GM12878 (cell line): Measurements from ENCODE around the gene CRYGN. TPM values are rescaled to one million over a fixed set of nuclear protein-coding genes. Genes with fewer than 3 reads are reported as not detected.

Source experiments
- ATAC-seq: fragments of 200-7000 bp; cut with Tn5 transposase; 3 replicates; pipeline ENCODE4 v1.9.1; 2020; ENCODE audit warnings: mild to moderate bottlenecking, moderate library complexity
- BruUV-seq: library from RNA; stranded (reverse); fragments of 400-500 nt; replicated peaks from 2 replicates; lab custom pipeline; 2021; lab: Mats Ljungman, UMichigan
- CTCF ChIA-PET: fragments of 300-600 bp; sonication (Branson Sonifier 250); formaldehyde crosslinking; extraction: SDS; loops from one replicate; lab custom pipeline; 2021; ENCODE audit warnings: inconsistent platforms; lab: Yijun Ruan, JAX
- POLR2A ChIA-PET: fragments of 350-600 bp; formaldehyde crosslinking; extraction: SDS; loops from one replicate; lab custom pipeline; 2021; ENCODE audit warnings: inconsistent platforms; lab: Charles Lee
- RAD21 ChIA-PET: fragments of 300-600 bp; sonication (Branson Sonifier 250); formaldehyde crosslinking; loops from one replicate; lab custom pipeline; 2023; ENCODE audit warnings: antibody characterized with exemption; ENCODE audit not compliant: unreplicated experiment; lab: Charles Lee
- SMC1A ChIA-PET: fragments of 300-600 bp; sonication (Branson Sonifier 250); formaldehyde crosslinking; loops from one replicate; lab custom pipeline; 2023; ENCODE audit not compliant: unreplicated experiment, uncharacterized antibody; lab: Charles Lee
- DNase-seq: peaks from one replicate; pipeline ENCODE4 v3.0.0-alpha.2; 2011; ENCODE audit warnings: low read depth, low spot score
- FAIRE-seq: peaks from 3 replicates; lab custom pipeline; 2011; peaks lifted over from hg19 to GRCh38; lab: Jason Lieb, UNC
- H2AFZ ChIP-seq: 2 replicates; pipeline ENCODE4 v1.6.0; 2011; ENCODE audit warnings: low read depth, low read length, control low read depth; ENCODE audit not compliant: control insufficient read depth
- H3K27ac ChIP-seq: 2 replicates; pipeline ENCODE4 v1.5.1; 2011; ENCODE audit warnings: control low read depth; ENCODE audit not compliant: control insufficient read depth, insufficient read depth
- H3K27me3 ChIP-seq, 2 experiments: replicated peaks in 1 of 2; 2 replicates each; pipeline versions ENCODE4 v1.6.0 to v1.6.1; 2011; ENCODE audit warnings: low read length in 1 of 2; ENCODE audit not compliant: control insufficient read depth in 2 of 2, insufficient read depth in 2 of 2
- H3K36me3 ChIP-seq, 2 experiments: 2 replicates each; pipeline ENCODE4 v1.5.1; 2011; ENCODE audit warnings: low read length in 1 of 2; ENCODE audit not compliant: control insufficient read depth in 2 of 2, insufficient read depth in 2 of 2
- H3K4me1 ChIP-seq: 2 replicates; pipeline ENCODE4 v1.6.1; 2011; ENCODE audit warnings: mild to moderate bottlenecking, low read length, moderate library complexity, mixed read lengths; ENCODE audit not compliant: control insufficient read depth, insufficient read depth
- H3K4me2 ChIP-seq: 2 replicates; pipeline ENCODE4 v1.6.0; 2011; ENCODE audit warnings: control low read depth; ENCODE audit not compliant: control insufficient read depth, insufficient read depth
- H3K4me3 ChIP-seq: fragments of 200-600 bp; sonication (generic); 2 replicates; pipeline ENCODE4 v1.5.1; 2016
- H3K79me2 ChIP-seq: 2 replicates; pipeline ENCODE4 v1.6.0; 2011; ENCODE audit warnings: low read length; ENCODE audit not compliant: control insufficient read depth, insufficient read depth
- H3K9ac ChIP-seq: 2 replicates; pipeline ENCODE4 v1.8.0; 2011; ENCODE audit warnings: low read length, control low read depth, mixed read lengths; ENCODE audit not compliant: control insufficient read depth, insufficient read depth
- H3K9me3 ChIP-seq: replicated peaks from 3 replicates; pipeline ENCODE4 v1.5.1; 2011; ENCODE audit warnings: mild to moderate bottlenecking, low read length; ENCODE audit not compliant: control insufficient read depth, insufficient read depth
- H4K20me1 ChIP-seq: 2 replicates; pipeline ENCODE4 v1.6.0; 2011; ENCODE audit not compliant: control insufficient read depth, insufficient read depth
- IRF4 ChIP-seq: IDR thresholded peaks from 2 replicates; pipeline ENCODE4 v1.6.1; 2011; ENCODE audit warnings: low read depth, low read length
- MXI1 ChIP-seq: fragments of 150-350 bp; IDR thresholded peaks from 2 replicates; pipeline ENCODE4 v1.6.1; 2011; ENCODE audit warnings: low read depth, mild to moderate bottlenecking, inconsistent platforms, low read length, improper control_type of control experiment
- PAX5 ChIP-seq: IDR thresholded peaks from 2 replicates; pipeline ENCODE4 v1.6.1; 2011; ENCODE audit warnings: low read depth, low read length, borderline replicate concordance
- PAX8 ChIP-seq: fragments of 450-650 bp; IDR thresholded peaks from 2 replicates; pipeline ENCODE4 v1.6.1; 2017; ENCODE audit warnings: mild to moderate bottlenecking, moderate library complexity
- RUNX3 ChIP-seq: IDR thresholded peaks from 2 replicates; pipeline ENCODE4 v1.6.1; 2012; ENCODE audit warnings: low read length, inconsistent platforms
- TCF3 ChIP-seq: IDR thresholded peaks from 2 replicates; pipeline ENCODE4 v1.6.1; 2012; ENCODE audit warnings: low read depth, mild to moderate bottlenecking, low read length, borderline replicate concordance; ENCODE audit not compliant: insufficient read depth
- YY1 ChIP-seq: IDR thresholded peaks from 2 replicates; pipeline ENCODE4 v1.6.1; 2011; ENCODE audit warnings: low read depth, mild to moderate bottlenecking, low read length
- WGBS: methylation state at CpG from one replicate; pipeline ENCODE4 v1.1.6; 2016; ENCODE audit warnings: low lambda C conversion rate; ENCODE audit not compliant: insufficient replicate concordance, insufficient coverage; ENCODE audit errors: missing lambda C conversion rate; 5-methylcytosine and 5-hydroxymethylcytosine counted together
- in situ Hi-C: fragments of 300-500 bp; cut with MboI; formaldehyde crosslinking; loops from 9 replicates; pipeline ENCODE4 v1.14.3; 2018; ENCODE audit warnings: mixed read lengths
- intact Hi-C: fragments of 100-400 bp; cut with micrococcal nuclease; formaldehyde crosslinking; loops from one replicate; pipeline ENCODE4 v1.14.2; 2022; ENCODE audit not compliant: unreplicated experiment
- polyA plus RNA-seq, 11 experiments: library from polyadenylated mRNA; depleted of rRNA in 4 of 11; unstranded in 6 of 11; stranded (reverse) in 5 of 11; fragments of >200 nt; fragmentation: Nextera tagmentation in 4 of 11; fragmentation: Illumina TruSeq in 1 of 11; extraction: Ambion mirVana in 4 of 11; extraction: Trizol in 1 of 11; gene quantifications; 1 replicate in 1 of 11; 2 replicates in 10 of 11; pipeline versions ENCODE4 v1.2.1 to v1.2.3, GENCODE V29; 2011 to 2016; ENCODE audit warnings: inconsistent platforms in 2 of 11, missing spikeins in 2 of 11, low read depth in 1 of 11
- total RNA-seq, 4 experiments: library from RNA; depleted of rRNA in 3 of 4; stranded (reverse); fragments of >200 nt in 3 of 4; fragmentation: Illumina TruSeq in 1 of 4; extraction: Trizol in 1 of 4; gene quantifications; 2 replicates each; pipeline versions ENCODE4 v1.2.1 to v1.2.3, GENCODE V29; 2013 to 2021
- TF ChIP-seq, protein P1 (sequence below): fragments of 450-650 bp; IDR thresholded peaks from 2 replicates; pipeline ENCODE4 v1.6.1; 2017; ENCODE audit warnings: mild to moderate bottlenecking, moderate library complexity

CRYGN gene
- total and polyA plus RNA-seq, 10 of the 15 experiments (the other 5 are each of a cell fraction or from before 2014, with no cell fraction given), result not detected

DNA sequence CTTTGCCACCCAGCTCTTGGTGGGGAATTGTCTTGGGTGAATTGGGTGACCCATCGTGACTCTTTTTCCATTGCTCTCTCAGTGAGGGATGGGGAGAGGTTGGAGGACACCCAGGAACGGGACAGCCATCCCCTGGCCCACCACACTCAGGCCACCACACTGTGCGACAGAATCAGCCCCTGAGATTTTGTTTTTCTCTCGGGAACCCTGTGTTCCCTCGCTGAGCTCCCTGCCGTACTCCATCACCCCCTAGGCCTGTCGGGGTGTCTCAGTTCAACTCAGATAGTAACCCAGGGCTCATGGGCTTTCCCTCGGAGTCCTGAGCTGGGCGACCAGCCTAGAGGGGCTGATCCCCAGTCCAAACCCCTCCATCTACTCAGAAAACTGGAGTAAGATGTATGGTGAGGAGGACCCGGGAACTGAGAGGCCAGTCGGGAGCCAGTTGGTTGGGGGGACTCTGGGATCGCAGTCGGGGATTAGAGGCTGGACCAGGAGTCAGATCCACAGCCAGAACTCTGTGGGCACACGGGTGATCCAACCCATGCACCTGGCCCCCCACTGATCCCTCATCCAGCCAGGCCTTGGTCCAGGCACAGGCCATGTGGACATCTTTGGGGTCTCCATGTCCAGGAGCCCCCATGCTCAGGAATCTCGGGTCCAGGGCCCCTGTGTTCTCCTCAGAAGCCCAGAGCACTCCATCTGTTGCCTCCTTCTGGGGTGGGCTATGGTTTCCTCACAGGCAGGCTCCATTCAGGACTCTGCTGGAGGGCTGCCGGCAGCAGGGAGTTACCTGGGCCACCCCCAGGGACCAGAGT lies 9.3 kb downstream of the CRYGN start (continued):
- TF ChIP-seq, protein P1, sequence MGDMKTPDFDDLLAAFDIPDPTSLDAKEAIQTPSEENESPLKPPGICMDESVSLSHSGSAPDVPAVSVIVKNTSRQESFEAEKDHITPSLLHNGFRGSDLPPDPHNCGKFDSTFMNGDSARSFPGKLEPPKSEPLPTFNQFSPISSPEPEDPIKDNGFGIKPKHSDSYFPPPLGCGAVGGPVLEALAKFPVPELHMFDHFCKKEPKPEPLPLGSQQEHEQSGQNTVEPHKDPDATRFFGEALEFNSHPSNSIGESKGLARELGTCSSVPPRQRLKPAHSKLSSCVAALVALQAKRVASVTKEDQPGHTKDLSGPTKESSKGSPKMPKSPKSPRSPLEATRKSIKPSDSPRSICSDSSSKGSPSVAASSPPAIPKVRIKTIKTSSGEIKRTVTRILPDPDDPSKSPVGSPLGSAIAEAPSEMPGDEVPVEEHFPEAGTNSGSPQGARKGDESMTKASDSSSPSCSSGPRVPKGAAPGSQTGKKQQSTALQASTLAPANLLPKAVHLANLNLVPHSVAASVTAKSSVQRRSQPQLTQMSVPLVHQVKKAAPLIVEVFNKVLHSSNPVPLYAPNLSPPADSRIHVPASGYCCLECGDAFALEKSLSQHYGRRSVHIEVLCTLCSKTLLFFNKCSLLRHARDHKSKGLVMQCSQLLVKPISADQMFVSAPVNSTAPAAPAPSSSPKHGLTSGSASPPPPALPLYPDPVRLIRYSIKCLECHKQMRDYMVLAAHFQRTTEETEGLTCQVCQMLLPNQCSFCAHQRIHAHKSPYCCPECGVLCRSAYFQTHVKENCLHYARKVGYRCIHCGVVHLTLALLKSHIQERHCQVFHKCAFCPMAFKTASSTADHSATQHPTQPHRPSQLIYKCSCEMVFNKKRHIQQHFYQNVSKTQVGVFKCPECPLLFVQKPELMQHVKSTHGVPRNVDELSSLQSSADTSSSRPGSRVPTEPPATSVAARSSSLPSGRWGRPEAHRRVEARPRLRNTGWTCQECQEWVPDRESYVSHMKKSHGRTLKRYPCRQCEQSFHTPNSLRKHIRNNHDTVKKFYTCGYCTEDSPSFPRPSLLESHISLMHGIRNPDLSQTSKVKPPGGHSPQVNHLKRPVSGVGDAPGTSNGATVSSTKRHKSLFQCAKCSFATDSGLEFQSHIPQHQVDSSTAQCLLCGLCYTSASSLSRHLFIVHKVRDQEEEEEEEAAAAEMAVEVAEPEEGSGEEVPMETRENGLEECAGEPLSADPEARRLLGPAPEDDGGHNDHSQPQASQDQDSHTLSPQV, result no peak
- TF ChIP-seq YY1, result no peak
- no peak for TF ChIP-seq IRF4
- TF ChIP-seq MXI1, result no peak

GRCh38 chr7:151429560-151430331 lies 10.2 kb downstream of the CRYGN start:
- ChIA-PET POLR2A (no interaction called here), SMC1A (no interaction called here), RAD21 (no interaction called here), CTCF (interaction anchor here (1.0 kb wide), 2 partner anchors 18 to 115 kb away, joined by 3 to 4 read pairs; no protein-coding TSS in a partner anchor)
- H3K27me3 ChIP-seq, result no peaks in the 10 kb centered on the region; a peak in 1 of 4 replicates
- no peak overlapping the region for H3K4me3 ChIP-seq
- H2AFZ ChIP-seq, result peak overlapping the region; percentile 4
- no peak overlapping the region for H3K9ac ChIP-seq
- BruUV-seq, result no TSS peak
- peak; percentile 58 for ATAC-seq
- peak; percentile 81 for FAIRE-seq
- peaks cover 22% of the 10 kb centered on the region for H3K4me1 ChIP-seq
- H4K20me1 ChIP-seq, result no peaks in the 10 kb centered on the region
- H3K36me3 ChIP-seq, result no peaks in the 10 kb centered on the region
- TF ChIP-seq PAX5 (peak; percentile 20; the same call in 1 of the 2 replicates), RUNX3 (peak; percentile 75), PAX8 (no peak), TCF3 (0 out of 2 replicates have a peak, but pooled peaks have one; percentile 23)
- 13% methylated on average over 10 of the region's 10 CpGs for WGBS
- in situ Hi-C loops, result no loop called here
- no peak overlapping the region for H3K27ac ChIP-seq
- intact Hi-C loops, result no loop called here
- no peaks in the 10 kb centered on the region for H3K79me2 ChIP-seq
- peak overlapping the region; percentile 49; the same call in 1 of the 2 replicates for H3K4me2 ChIP-seq
- H3K9me3 ChIP-seq, result no peaks in the 10 kb centered on the region
- DNase-seq, result peak; percentile 17
